ENCODE results near the gene FRZB. TPM values are rescaled to one million over a fixed set of nuclear protein-coding genes. Genes with fewer than 3 reads are reported as not detected.
A peak's percentile ranks its signal among the peaks of the same experiment; 100 is the strongest.

Gene FRZB
- total RNA-seq, 1 donor from 2014 or later, result 90.8 TPM

DNA sequence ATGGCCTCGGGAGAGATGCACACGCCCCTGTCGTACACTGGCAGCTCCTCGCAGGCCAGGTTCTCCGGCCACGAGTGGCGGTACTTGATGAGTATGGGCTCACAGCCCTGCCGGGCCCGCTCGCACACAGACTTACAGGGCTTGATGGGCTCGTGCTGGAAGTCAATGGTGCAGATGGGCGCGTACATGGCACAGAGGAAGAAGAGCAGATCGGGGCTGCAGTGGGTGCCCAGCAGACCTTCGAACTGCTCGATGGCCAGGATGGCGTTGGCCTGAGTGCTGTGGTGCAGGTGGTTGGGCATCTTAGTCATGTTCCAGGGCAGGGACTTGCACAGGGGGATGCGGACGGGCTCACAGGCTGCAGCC, 359 bp downstream of the FRZB start:
- peaks cover 5% of the 10 kb centered on the region for H3K27me3 Mint-ChIP-seq (ENCODE audit: unreplicated experiment)
- DNase-seq (ENCODE audit: low spot score), result no peak
- H3K4me3 Mint-ChIP-seq (ENCODE audit: unreplicated experiment), result peak overlapping the region; percentile 96
- TF ChIP-seq, protein P1, sequence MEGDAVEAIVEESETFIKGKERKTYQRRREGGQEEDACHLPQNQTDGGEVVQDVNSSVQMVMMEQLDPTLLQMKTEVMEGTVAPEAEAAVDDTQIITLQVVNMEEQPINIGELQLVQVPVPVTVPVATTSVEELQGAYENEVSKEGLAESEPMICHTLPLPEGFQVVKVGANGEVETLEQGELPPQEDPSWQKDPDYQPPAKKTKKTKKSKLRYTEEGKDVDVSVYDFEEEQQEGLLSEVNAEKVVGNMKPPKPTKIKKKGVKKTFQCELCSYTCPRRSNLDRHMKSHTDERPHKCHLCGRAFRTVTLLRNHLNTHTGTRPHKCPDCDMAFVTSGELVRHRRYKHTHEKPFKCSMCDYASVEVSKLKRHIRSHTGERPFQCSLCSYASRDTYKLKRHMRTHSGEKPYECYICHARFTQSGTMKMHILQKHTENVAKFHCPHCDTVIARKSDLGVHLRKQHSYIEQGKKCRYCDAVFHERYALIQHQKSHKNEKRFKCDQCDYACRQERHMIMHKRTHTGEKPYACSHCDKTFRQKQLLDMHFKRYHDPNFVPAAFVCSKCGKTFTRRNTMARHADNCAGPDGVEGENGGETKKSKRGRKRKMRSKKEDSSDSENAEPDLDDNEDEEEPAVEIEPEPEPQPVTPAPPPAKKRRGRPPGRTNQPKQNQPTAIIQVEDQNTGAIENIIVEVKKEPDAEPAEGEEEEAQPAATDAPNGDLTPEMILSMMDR (IDR thresholded peaks at IDR 0.05; ENCODE audit: unreplicated experiment), result no peak
- peaks cover 53% of the 10 kb centered on the region for H3K4me1 Mint-ChIP-seq (ENCODE audit: unreplicated experiment)
- H3K9me3 Mint-ChIP-seq (ENCODE audit: unreplicated experiment), result no peaks in the 10 kb centered on the region
- peaks cover 12% of the 10 kb centered on the region for H3K36me3 Mint-ChIP-seq (ENCODE audit: low read depth, unreplicated experiment)
- no peak overlapping the region for H3K27ac Mint-ChIP-seq (ENCODE audit: unreplicated experiment)

DNA sequence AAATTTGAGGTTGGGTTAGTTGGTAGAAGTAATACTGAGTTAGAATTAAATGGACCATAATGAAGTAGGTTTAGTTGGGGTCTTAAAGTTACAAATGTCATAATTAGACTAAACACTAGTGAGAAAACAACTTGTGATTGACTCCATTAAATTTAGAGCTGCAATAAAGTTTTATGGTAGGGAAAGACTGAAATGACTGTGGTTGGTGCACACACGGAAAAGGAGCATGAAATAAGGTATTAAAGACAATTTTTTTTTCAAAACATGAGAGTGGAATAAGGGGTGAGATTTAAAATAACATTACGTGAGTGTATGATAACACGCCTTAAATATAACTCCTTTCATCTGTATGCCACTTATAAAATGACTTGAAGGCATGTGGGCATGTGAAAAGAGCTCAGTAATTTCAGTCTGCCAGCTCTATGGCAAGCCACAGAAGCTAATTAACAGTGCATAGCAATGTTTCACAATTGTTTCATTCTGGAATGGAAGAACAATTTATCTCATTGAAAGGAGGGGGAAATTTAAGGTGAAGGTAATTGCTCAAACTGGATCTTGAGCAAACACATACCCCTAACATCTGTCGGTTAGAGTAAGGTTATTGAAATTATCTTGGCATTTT, 1.4 kb downstream of the FRZB start:
- no peak for DNase-seq (ENCODE audit: low spot score)
- peaks cover 60% of the 10 kb centered on the region for H3K4me1 Mint-ChIP-seq (ENCODE audit: unreplicated experiment)
- TF ChIP-seq, protein P1 (IDR thresholded peaks at IDR 0.05; ENCODE audit: unreplicated experiment), result no peak
- no peaks in the 10 kb centered on the region for H3K9me3 Mint-ChIP-seq (ENCODE audit: unreplicated experiment)
- H3K27ac Mint-ChIP-seq (ENCODE audit: unreplicated experiment), result peak overlapping the region; percentile 16
- peaks cover 12% of the 10 kb centered on the region for H3K36me3 Mint-ChIP-seq (ENCODE audit: low read depth, unreplicated experiment)
- peaks cover 5% of the 10 kb centered on the region for H3K27me3 Mint-ChIP-seq (ENCODE audit: unreplicated experiment)
- H3K4me3 Mint-ChIP-seq (ENCODE audit: unreplicated experiment), result peak overlapping the region; percentile 96

DNA sequence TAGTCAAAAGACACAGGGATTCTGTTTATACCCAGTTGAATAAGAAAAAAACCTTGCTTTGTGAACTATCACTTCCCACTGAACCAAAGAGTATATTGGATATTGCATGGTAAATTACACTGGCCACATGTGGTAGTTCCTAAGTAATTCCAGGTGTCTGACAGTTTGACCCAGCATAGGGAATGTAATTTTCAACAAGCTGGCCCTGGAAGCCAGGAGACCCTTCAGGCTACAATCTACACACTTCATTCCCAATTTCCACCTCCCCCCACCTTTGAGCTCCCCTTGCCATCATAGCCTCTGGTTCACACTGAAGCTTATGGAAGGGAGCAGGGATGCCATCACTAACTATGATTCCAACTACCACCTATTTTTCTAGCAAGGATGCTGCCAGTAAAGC, 2.8 kb downstream of the FRZB start:
- H3K4me1 Mint-ChIP-seq (ENCODE audit: unreplicated experiment), result peaks cover 57% of the 10 kb centered on the region
- H3K9me3 Mint-ChIP-seq (ENCODE audit: unreplicated experiment), result no peaks in the 10 kb centered on the region
- peaks cover 5% of the 10 kb centered on the region for H3K27me3 Mint-ChIP-seq (ENCODE audit: unreplicated experiment)
- H3K27ac Mint-ChIP-seq (ENCODE audit: unreplicated experiment), result no peak overlapping the region
- peak overlapping the region; percentile 96 for H3K4me3 Mint-ChIP-seq (ENCODE audit: unreplicated experiment)
- DNase-seq (ENCODE audit: low spot score), result no peak
- TF ChIP-seq, protein P1 (IDR thresholded peaks at IDR 0.05; ENCODE audit: unreplicated experiment), result no peak
- H3K36me3 Mint-ChIP-seq (ENCODE audit: low read depth, unreplicated experiment), result peaks cover 12% of the 10 kb centered on the region

DNA sequence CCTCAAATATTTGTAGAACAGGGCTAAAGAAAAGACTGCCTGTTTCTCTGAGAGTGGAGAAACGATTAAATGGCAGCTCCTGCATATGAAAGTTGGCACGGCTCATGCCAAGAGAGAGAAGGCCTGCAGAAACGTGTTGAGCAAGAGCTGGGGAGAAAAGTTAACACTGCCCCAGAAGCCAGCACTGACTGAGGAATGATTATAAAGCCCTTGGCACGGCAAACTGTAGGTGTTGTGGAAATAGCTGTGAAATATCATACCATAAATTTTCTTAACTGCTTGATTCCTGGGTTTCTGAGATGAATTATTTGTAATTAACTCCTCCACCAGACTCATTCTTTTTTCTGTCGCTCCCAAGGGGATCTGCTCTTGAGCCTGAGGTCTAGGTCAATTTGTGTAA, 4.3 kb downstream of the FRZB start:
- DNase-seq (ENCODE audit: low spot score), result no peak
- peaks cover 5% of the 10 kb centered on the region for H3K27me3 Mint-ChIP-seq (ENCODE audit: unreplicated experiment)
- H3K36me3 Mint-ChIP-seq (ENCODE audit: low read depth, unreplicated experiment), result peaks cover 18% of the 10 kb centered on the region
- no peaks in the 10 kb centered on the region for H3K9me3 Mint-ChIP-seq (ENCODE audit: unreplicated experiment)
- H3K27ac Mint-ChIP-seq (ENCODE audit: unreplicated experiment), result no peak overlapping the region
- TF ChIP-seq, protein P1 (IDR thresholded peaks at IDR 0.05; ENCODE audit: unreplicated experiment), result no peak
- no peak overlapping the region for H3K4me3 Mint-ChIP-seq (ENCODE audit: unreplicated experiment)
- H3K4me1 Mint-ChIP-seq (ENCODE audit: unreplicated experiment), result peaks cover 43% of the 10 kb centered on the region

DNA sequence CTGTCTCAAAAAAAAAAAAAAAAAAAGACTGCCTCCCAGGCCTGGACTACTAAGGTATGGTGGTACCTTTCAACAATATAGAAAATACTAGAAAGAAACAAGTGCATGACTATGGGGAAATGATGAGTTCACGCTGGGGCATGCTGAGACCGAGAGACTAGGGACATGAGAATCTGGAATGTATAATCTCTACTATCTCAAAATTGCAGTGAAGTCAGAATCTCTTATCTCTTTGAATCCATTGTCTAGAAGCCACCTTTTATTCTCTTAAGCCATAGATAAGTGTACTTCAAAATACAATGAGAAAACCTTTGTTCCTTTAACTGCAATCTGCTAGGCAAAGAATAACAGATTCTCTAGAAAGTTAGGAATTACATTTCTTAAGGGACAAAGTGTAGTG, 5.6 kb downstream of the FRZB start:
- peaks cover 24% of the 10 kb centered on the region for H3K36me3 Mint-ChIP-seq (ENCODE audit: low read depth, unreplicated experiment)
- peaks cover 5% of the 10 kb centered on the region for H3K27me3 Mint-ChIP-seq (ENCODE audit: unreplicated experiment)
- H3K4me3 Mint-ChIP-seq (ENCODE audit: unreplicated experiment), result no peak overlapping the region
- TF ChIP-seq, protein P1 (IDR thresholded peaks at IDR 0.05; ENCODE audit: unreplicated experiment), result no peak
- H3K9me3 Mint-ChIP-seq (ENCODE audit: unreplicated experiment), result no peaks in the 10 kb centered on the region
- peaks cover 36% of the 10 kb centered on the region for H3K4me1 Mint-ChIP-seq (ENCODE audit: unreplicated experiment)
- H3K27ac Mint-ChIP-seq (ENCODE audit: unreplicated experiment), result no peak overlapping the region
- DNase-seq (ENCODE audit: low spot score), result no peak
